GM18517 (cell line): Measurements from ENCODE around the gene PCDHA10.
"Not testable (repeated sequence)": the region's sequence is repeated elsewhere in the genome, so short reads cannot be mapped to it uniquely, and the experiment has no call there.

Experiments
- ATAC-seq: cut with Tn5 transposase; IDR thresholded peaks from one replicate; pipeline ENCODE4 v1.9.1; 2021; ENCODE audit warnings: mild to moderate bottlenecking, moderate library complexity; ENCODE audit not compliant: unreplicated experiment

PCDHA10 gene

DNA sequence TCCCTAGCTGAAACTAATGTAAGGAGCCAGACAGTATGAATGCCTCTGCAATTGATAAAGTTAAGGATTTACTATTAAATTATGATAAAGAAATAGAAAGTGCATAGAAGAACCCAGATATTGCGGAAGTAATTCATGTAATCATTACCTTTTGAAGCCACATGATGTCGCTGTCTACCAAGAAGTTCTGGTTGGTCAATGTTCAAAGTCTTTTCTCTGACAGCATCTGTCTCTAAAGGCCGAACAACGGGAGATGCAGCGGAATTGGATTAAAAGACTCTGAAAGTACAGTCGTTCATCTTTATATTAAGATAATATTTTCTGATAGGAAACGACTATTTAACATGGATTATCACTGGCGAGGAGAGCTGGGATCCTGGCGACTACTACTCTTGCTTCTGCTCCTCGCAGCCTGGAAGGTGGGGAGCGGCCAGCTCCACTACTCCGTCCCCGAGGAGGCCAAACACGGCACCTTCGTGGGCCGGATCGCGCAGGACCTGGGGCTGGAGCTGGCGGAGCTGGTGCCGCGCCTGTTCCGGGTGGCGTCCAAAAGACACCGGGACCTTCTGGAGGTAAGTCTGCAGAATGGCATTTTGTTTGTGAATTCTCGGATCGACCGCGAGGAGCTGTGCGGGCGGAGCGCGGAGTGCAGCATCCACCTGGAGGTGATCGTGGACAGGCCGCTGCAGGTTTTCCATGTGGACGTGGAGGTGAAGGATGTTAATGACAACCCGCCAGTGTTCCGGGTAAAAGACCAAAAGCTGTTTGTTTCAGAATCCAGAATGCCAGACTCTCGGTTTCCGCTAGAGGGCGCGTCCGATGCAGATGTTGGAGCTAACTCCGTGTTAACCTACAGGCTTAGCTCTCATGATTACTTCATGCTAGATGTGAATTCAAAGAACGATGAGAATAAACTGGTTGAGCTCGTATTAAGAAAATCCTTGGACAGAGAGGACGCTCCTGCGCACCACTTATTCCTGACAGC lies 14.4 kb upstream of the PCDHA10 start, which contains the start of gene PCDHA8:
Gene PCDHA8, plus strand, starts transcription at position 210 of the 985 bp plus-strand sequence. Its CDS starts 135 bp downstream, at position 345.
- ATAC-seq, result no peak

- no peak for ATAC-seq
Measured at GRCh38 chr5:140842798-140843733, 12.6 kb upstream of the PCDHA10 start.

GRCh38 chr5:140848139-140849102 lies 7.3 kb upstream of the PCDHA10 start, which contains the start of gene PCDHA9:
Gene PCDHA9, plus strand, starts transcription at chr5:140848382. Its CDS starts 114 bp downstream, at chr5:140848496.
- ATAC-seq, result not testable (repeated sequence)

DNA sequence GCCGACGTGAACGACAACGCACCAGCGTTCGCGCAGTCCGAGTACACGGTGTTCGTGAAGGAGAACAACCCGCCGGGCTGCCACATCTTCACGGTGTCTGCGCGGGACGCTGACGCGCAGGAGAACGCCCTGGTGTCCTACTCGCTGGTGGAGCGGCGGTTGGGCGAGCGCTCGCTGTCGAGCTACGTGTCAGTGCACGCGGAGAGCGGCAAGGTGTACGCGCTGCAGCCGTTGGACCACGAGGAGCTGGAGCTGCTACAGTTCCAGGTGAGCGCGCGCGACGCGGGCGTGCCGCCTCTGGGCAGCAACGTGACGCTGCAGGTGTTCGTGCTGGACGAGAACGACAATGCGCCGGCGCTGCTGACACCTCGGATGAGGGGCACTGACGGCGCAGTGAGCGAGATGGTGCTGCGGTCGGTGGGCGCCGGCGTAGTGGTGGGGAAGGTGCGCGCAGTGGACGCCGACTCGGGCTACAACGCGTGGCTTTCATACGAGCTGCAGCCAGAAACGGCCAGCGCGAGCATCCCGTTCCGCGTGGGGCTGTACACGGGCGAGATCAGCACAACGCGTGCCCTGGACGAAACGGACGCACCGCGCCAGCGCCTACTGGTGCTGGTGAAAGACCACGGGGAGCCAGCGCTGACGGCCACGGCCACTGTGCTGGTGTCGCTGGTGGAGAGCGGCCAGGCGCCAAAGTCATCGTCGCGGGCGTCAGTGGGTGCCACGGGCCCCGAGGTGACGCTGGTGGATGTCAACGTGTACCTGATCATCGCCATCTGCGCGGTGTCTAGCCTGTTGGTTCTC lies 5.7 kb upstream of the PCDHA10 start:
- ATAC-seq, result not testable (repeated sequence)

- ATAC-seq, result no peak
Measured at GRCh38 chr5:140857177-140857986, 1.7 kb downstream of the PCDHA10 start.

- no peak for ATAC-seq
Measured at GRCh38 chr5:140857987-140858240, 2.2 kb downstream of the PCDHA10 start.

DNA sequence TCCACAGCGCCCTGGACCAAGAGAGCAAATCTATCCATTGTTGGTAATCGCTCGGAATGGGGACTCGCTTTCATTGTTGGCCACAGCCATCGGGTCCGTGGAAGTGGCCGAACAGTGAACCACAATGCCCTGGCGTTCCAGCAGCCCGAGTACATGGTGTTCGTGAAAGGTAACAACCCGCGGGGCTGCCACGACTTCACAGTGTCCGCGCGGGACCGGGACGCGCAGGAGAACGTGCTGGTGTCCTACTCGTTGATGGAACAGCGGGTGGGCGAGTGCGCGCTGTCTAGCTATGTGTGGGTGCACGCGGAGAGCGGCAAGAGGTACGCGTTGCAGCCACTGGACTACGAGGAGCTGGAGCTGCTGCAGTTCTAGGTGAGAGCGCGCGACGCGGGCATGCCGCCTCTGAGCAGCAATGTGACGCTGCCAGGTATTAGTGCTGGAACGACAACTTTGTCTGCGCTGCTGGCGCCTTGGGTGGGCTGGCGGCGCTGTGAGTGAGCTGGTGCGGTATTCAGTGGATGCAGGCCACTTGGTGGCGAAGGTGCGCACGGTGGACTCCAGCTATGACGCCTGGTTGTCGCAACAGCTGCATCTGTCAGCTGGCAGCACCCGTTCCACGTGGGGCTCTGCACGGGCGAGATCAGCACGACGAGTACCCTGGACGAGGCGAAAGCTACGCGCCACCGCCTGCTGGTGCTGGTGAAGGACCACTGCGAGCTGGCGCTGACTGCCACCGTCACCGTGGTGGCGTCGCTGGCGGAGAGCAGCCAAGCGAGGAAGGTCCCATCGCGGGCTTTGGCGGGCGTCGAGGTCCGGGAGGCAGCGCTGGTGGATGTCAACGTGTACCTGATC lies 7.0 kb downstream of the PCDHA10 start:
- ATAC-seq, result no peak

DNA sequence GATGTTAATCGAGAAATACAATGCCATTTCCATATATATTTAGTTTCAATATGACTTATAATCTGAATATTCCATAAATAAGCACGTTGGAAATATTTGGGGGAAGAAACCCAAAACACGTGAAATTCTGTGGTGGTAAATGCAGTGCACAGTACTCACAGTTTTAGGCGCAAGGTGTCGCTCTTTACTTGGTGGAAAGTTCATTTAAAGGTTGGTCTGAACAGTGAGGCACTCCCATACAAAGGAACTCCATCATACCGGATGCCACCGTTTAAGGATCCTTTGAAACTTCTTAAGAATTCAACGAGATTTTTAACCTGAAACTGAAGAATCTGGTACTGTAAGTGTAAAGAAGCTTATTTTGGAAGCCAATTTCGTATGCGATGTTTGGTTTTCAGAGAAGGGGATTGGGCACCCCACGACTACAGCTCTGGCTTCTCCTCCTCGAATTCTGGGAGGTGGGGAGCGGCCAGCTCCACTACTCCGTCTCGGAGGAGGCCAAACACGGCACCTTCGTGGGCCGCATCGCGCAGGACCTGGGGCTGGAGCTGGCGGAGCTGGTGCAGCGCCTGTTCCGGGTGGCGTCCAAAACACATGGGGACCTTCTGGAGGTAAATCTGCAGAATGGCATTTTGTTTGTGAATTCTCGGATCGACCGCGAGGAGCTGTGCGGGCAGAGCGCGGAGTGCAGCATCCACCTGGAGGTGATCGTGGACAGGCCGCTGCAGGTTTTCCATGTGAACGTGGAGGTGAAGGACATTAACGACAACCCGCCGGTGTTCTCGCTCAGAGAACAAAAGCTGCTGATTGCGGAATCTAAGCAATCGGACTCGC lies 13.2 kb downstream of the PCDHA10 start, which contains the start of gene PCDHA11:
Gene PCDHA11, plus strand, starts transcription at position 237 of the 834 bp plus-strand sequence. Its CDS starts 147 bp downstream, at position 384.
- ATAC-seq, result no peak

GRCh38 chr5:140869555-140869886 lies 13.8 kb downstream of the PCDHA10 start:
- ATAC-seq, result no peak

GRCh38 chr5:140870221-140871201 lies 14.8 kb downstream of the PCDHA10 start:
- ATAC-seq, result no peak

DNA sequence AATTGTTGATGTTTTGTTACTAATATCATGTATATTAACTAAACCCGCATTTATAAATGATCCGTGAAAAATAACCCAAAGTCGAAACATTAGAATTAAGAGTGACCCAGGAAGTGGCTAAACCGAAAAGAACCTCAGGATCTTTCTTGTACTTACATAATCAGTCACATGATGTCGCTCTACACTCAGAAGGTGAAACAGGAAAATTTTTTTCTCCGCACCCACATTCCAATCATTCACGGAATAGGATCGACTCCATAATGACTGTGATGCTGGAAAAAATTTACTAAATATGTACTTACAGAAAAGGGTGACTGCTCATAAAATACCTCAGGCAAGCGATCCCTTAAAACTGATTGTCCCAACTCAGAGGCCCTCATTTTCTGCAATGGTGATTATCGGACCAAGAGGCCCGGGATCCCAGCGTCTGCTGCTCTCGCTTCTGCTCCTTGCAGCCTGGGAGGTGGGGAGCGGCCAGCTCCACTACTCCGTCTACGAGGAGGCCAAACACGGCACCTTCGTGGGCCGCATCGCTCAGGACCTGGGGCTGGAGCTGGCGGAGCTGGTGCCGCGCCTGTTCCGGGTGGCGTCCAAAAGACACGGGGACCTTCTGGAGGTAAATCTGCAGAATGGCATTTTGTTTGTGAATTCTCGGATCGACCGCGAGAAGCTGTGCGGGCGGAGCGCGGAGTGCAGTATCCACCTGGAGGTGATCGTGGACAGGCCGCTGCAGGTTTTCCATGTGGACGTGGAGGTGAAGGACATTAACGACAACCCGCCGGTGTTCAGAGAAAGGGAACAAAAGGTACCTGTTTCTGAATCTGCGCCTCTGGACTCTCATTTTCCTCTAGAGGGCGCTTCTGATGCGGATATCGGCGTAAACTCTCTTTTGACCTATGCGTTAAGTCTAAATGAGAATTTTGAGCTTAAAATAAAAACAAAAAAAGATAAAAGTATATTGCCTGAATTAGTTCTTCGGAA lies 19.7 kb downstream of the PCDHA10 start, which contains the start of gene PCDHA12:
Gene PCDHA12, plus strand, starts transcription at position 224 of the 981 bp plus-strand sequence. Its CDS starts 165 bp downstream, at position 389.
- no peak for ATAC-seq

DNA sequence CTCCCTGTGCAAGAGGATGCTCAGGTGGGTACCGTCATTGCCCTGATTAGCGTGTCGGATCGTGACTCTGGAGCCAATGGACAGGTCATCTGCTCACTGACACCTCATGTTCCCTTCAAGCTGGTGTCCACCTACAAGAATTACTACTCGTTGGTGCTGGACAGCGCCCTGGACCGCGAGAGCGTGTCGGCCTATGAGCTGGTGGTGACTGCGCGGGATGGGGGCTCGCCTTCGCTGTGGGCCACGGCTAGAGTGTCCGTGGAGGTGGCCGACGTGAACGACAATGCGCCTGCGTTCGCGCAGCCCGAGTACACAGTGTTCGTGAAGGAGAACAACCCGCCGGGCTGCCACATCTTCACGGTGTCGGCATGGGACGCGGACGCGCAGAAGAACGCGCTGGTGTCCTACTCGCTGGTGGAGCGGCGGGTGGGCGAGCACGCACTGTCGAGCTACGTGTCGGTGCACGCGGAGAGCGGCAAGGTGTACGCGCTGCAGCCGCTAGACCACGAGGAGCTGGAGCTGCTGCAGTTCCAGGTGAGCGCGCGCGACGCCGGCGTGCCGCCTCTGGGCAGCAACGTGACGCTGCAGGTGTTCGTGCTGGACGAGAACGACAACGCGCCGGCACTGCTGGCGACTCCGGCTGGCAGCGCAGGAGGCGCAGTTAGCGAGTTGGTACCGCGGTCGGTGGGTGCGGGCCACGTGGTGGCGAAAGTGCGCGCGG lies 21.0 kb downstream of the PCDHA10 start:
- ATAC-seq, result not testable (repeated sequence)

GRCh38 chr5:140877262-140877581 lies 21.5 kb downstream of the PCDHA10 start:
- ATAC-seq, result no peak
